ENCODE data around the gene ZCCHC24. TPM values are rescaled to one million over a fixed set of nuclear protein-coding genes. Genes with fewer than 3 reads are reported as not detected.

ZCCHC24 gene
- total RNA-seq, 1 donor from 2014 or later = 34.7 TPM

DNA sequence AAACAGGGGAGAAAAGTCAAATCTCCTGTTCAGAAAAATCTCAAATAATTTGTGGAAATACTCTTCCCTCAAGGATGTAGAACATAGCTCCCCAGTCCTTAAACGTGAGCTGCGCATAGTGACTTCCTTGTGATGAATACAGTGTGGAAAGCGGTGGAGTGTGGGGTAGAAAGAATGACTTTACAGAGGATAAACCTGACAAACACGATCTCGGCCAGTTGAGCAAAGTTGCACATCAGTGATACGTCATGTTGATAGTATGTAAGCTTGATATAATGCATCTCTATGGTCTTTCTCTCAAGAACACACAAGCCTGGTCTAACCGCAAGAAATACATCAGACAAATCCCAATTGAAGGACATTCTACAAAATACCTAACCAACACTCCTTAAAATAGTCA, 32.0 kb upstream of the ZCCHC24 start:
- Histone ChIP-seq H3K4me3 (no peak overlapping the region), H3K9me3 (no peaks in the 10 kb centered on the region), H3K27me3 (ENCODE audit: low read depth) (no peaks in the 10 kb centered on the region), H3K27ac (no peak overlapping the region), H3K36me3 (no peaks in the 10 kb centered on the region), H3K4me1 (no peaks in the 10 kb centered on the region)
- no peak for DNase-seq
- intact Hi-C loops (cut with DNase I) = no loop called here
- ATAC-seq = no peak
- no peak for TF ChIP-seq CTCF (IDR thresholded peaks at IDR 0.05)

- H3K4me3 ChIP-seq = no peak overlapping the region
- TF ChIP-seq CTCF (IDR thresholded peaks at IDR 0.05) = no peak
- no peak overlapping the region for H3K27ac ChIP-seq
- intact Hi-C loops (cut with DNase I) = no loop called here
- no peak for DNase-seq
- no peaks in the 10 kb centered on the region for H3K4me1 ChIP-seq
- no peaks in the 10 kb centered on the region for H3K9me3 ChIP-seq
- no peak for ATAC-seq
- no peaks in the 10 kb centered on the region for H3K36me3 ChIP-seq
- no peaks in the 10 kb centered on the region for H3K27me3 ChIP-seq (ENCODE audit: low read depth)
Measured at GRCh38 chr10:79476645-79477044, 31.2 kb upstream of the ZCCHC24 start.

GRCh38 chr10:79475877-79476276, 30.5 kb upstream of the ZCCHC24 start:
- no peaks in the 10 kb centered on the region for H3K9me3 ChIP-seq
- no peaks in the 10 kb centered on the region for H3K27me3 ChIP-seq (ENCODE audit: low read depth)
- no peak for TF ChIP-seq CTCF (IDR thresholded peaks at IDR 0.05)
- intact Hi-C loops (cut with DNase I) = no loop called here
- DNase-seq = no peak
- no peaks in the 10 kb centered on the region for H3K36me3 ChIP-seq
- no peak for ATAC-seq
- H3K27ac ChIP-seq = no peak overlapping the region
- H3K4me1 ChIP-seq = no peaks in the 10 kb centered on the region
- no peak overlapping the region for H3K4me3 ChIP-seq

DNA sequence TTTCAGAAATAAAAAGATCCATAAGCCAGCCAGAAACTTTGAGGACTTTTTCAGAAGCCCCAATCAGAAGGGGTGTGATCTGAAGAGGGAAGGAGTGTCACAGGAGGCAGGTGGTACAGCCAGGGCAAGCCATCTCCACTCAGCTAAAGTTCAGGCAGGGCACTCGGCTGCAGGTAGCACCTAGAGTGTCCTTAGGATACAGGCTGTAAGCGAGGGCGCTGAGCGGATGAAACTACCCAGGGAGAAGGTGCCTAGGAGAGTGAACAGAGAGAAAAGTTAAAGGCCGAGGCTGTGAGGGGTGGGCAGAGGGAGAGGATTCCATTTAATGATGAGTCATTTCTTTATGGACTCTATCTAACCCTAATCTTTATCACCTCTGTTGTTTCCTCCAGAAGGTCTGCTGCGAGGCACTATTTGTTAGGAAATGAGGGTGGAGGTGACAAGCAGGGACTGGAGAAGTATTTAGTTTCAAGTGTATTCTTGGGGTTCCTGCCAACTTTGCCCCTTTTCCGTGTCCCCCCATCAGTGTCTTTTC, 29.8 kb upstream of the ZCCHC24 start:
- no peaks in the 10 kb centered on the region for H3K36me3 ChIP-seq
- ATAC-seq (no peak), DNase-seq (no peak)
- H3K27me3 ChIP-seq (ENCODE audit: low read depth) = no peaks in the 10 kb centered on the region
- no peaks in the 10 kb centered on the region for H3K4me1 ChIP-seq
- intact Hi-C loops (cut with DNase I) = no loop called here
- TF ChIP-seq CTCF (IDR thresholded peaks at IDR 0.05) = no peak
- H3K4me3 ChIP-seq = no peak overlapping the region
- H3K27ac ChIP-seq = no peak overlapping the region
- H3K9me3 ChIP-seq = no peaks in the 10 kb centered on the region

DNA sequence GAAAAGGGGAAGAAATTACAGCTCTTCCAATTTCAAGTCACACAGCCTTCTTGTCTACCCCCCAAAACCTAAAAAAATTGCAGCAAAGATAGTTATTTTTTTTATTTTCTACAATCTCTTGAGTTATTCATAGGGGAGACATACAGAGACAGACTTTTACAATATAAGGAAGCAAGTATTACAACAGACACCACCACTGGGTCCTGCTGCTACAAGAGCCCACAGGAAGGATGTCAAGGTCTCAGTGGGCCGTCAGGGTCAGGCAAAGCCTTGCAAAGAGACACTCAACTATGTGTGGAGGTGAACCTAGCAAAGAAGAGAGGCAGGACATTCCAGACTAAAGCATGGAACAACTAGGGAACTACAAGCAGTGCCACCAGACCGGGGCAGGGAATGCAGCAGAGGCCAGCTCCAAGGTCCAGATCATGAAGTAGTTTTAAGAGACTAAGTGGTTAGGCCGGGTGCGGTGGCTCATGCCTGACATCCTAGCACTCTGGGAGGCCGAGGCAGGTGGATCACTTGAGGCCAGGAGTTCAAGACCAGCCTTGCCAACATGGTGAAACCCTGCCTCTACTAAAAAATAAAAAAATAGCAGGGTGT, 28.2 kb upstream of the ZCCHC24 start:
- Histone ChIP-seq H3K9me3 (no peaks in the 10 kb centered on the region), H3K4me3 (no peak overlapping the region), H3K4me1 (peaks cover 4% of the 10 kb centered on the region), H3K36me3 (no peaks in the 10 kb centered on the region), H3K27ac (no peak overlapping the region), H3K27me3 (ENCODE audit: low read depth) (no peaks in the 10 kb centered on the region)
- DNase-seq (no peak), ATAC-seq (no peak)
- intact Hi-C loops (cut with DNase I) = no loop called here
- TF ChIP-seq CTCF (IDR thresholded peaks at IDR 0.05) = no peak
